GM03348 (cell line): ENCODE measurements around the gene MAD2L2.

Experiments
- DNase-seq: peaks from one replicate; pipeline ENCODE4 v3.0.0; 2012; ENCODE audit warnings: low spot score

MAD2L2 gene

DNA sequence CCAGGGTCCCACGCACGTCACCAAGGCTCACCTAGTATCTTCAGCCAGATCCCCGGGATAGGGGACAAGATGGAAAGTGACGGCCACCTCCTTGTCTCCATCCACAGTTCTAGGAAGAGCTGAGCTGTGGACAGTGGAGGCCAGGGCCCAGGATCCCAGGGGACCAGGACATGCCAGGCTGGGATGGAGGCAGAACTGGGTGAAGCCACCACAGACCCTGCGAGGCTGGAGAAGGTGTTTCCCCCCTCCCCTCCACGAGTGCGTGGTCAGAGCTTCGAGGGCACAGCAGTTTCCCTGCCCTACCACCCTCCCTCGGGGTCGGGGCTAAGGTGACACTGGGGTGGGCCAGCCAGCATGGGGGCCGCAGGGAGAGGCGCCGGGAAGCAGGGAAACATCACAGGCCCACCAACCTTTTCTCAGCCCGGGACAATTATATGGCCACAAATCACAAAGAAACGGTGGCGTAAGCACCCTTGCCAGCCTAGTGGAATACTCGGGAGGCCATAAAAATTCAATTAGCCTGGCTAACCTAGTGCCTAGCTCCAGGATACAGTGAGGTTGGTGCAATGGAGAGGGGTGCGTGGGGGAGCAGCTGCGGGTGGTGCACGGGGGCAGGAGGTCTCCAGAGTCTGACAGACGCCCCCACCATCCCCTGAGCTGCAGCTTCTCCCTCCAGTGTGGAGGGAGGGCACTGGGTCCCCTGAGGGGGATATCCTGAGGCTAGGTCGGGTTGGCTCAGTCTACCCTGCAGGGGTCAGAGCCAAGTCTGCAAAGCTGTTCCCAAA, 23.9 kb upstream of the MAD2L2 start:
- DNase-seq: no peak

- no peak for DNase-seq
These were observed 23.2 kb upstream of the MAD2L2 start for GRCh38 chr1:11704194-11704529.

DNA sequence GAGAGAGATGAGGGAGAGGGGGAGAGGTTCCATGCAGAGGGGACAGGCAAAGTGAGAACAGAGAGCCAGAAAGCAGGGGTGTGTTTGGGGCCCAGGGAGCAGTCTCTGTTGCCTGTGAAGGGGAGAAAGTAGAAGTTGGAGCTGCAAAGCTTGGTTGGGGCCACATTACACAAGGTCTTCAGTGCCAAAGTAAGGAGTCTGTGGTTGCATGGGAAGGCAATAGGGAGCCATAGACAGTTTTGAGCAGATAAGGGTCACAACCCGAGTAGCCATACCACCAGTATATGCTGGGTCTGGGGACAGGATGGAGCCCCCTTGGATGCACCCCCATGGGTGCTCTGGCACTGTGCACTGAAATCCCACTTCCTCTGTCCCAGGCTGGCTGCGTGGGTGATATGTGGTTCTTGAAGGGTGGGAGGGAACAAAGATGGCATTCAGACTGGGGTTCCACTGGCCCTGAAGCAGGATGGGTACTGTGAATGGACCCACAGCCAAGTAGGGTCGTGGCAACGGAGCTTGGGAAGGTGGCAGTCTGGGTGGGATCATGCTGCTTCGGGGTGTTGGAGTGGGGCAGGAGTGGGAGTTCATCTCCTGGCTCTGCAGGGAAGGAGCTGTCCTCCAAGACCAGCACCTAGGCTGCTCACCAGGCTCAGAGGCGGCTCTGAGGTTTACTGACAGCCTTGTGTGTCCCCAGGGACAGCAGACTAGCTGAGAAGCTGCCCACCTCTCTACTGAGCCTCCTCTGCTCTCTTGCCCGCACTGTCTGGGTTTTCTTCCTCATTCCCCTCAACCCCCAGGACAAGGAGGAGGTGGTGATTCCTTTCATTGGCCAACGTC, 22.6 kb upstream of the MAD2L2 start:
- DNase-seq: no peak

- no peak for DNase-seq
These were observed 21.2 kb upstream of the MAD2L2 start for GRCh38 chr1:11701981-11702803.

DNA sequence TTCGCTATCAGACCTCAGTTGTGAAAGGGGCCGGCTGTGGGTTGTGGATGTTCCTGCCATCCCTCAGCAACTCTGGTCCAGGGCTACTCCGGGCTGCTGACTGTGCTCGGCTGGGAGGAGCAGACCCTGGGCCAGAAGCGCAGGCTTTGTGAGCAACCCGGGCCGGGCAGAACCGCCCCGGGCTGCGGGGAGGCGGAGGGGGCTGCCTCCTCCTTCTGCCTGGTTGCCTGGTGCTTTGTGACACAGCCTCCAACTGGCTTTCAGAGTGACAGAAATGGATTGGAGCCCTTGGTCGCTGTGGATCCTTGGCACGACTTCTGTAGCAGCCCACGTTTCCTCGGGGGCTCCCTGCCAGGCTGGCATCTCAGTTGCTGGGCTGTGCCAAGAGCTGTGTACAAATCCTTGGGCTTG, 20.6 kb upstream of the MAD2L2 start:
- peak; percentile 51 for DNase-seq

- DNase-seq: no peak
These were observed 19.9 kb upstream of the MAD2L2 start for GRCh38 chr1:11700601-11701467.

- DNase-seq: no peak
These were observed 16.9 kb upstream of the MAD2L2 start for GRCh38 chr1:11697893-11698210.

DNA sequence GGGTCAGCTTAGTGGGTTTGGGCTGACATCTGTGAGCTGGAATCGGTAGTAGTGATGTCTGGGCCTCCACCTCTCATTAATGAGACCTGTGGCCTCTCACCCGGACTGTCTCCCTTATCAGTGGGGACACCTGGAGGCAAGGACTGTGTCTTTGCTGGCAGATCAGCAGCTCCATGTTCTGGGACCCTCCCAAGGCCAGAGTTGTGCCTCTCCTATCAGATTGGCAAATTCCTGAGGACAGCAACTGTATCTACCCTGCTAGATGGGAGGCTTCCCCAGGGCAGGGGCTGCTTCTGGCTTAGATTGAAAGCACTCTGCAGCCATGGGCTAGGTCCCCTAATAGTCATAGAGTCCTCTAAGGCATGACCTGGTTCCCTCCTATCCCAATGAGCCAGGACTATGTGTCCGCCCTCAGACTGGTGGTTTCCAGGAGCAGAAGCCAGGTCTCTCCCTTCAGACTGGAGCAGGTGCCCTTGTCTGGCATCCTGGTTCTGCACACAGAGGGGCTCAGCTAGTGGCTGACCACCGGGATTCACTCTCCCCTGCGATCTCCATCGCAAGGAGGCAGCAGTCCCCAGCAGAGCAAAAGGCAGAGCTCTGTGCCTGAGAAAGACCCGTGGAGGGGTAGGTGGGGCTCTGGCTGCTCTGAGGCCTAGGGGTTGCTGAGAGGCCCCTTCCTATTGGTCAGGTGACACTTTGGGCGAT, 16.4 kb upstream of the MAD2L2 start:
- DNase-seq: no peak

DNA sequence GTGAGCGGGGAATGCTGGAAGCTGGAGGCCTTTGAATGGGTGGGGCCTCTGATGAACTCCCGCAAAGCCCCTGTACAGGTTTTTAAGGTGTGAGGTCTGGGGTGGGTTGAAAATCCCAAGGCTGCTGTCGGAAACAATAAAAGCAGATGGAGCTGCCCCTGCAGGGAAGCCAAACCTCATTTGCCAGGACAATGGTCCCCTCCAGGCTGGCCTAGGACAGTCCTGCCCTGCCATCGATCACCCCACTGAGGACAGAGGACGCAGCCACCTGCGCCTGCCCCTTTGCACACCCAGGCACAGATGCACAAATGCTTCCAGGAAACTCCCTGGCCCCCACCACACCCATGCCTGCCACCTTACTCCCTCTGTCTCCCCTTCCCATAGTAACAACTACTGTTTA, 14.9 kb upstream of the MAD2L2 start:
- DNase-seq: no peak

DNA sequence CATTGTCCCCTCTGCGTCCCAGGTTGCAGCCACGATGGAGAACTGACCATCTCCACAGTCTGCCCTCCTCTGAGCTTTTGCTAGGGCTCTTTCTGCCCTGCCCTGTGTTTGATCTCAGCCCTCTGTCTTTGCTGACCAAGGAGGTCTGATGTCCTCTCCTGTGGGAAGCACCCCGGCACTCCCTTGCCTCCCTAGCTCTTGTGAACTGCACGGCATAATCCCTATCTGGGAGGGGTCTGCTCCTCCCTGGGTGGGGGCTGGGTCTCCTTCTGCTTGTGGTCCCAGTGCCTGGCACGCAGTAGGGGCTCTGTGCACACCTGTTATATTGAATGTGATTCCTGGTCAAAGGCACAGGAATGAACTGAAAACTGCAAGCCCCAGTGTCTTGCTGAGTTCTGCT, 13.0 kb upstream of the MAD2L2 start:
- DNase-seq: no peak

DNA sequence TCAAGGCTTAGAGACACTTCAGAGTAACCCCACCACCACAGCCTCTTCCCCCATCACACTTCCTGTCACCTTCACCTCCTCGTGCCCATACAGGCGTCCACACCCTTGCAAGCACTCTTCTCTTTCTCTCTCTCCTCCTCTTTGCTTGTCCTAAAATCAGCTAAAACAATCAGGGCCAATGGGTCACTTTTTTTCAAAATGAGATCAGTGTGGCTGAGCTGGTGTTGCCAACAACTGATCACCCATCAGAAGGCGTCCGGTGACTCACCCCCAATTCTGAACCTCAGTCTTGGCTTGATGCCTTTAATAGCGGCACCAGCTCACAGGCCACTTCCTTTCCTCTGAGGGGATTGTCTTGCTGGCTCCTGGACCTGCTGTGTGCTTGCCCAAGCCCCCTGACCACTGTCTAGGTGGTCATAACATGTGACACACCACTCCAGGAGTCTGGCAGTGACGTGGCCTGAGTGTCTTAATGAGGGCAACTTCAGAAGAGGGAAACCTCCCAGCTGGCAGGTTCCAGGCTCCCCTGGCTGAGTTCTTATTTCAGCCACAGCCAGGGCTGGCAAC, 12.2 kb upstream of the MAD2L2 start:
- peak; percentile 92 for DNase-seq

GRCh38 chr1:11691928-11692711, 11.2 kb upstream of the MAD2L2 start:
- DNase-seq: no peak

- no peak for DNase-seq
These were observed 10.5 kb upstream of the MAD2L2 start, which contains the start of gene DRAXIN for GRCh38 chr1:11691302-11691914. TSS of gene DRAXIN (plus strand) at chr1:11691710. CDS start at chr1:11706259, 14,549 bp downstream.

GRCh38 chr1:11690397-11691301, 9.7 kb upstream of the MAD2L2 start:
- DNase-seq: no peak

DNA sequence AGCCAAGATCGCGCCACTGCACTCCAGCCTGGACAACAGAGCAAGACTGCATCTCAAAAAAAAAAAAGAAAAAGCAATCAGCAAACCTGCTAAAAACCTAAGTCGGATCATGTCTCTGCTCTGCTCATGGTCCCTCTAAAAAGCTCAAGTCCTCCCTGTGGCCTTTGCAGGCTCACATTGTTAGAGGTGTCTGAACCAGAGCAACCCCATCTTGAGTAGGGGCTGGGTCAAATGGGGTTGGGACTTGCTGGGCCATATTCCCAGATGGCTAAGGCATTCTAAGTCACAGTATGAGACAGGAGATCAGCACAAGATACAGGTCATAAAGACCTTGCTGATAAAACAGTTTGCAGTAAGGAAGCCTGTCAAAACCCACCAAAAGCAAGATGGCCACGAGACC, 7.6 kb upstream of the MAD2L2 start:
- DNase-seq: no peak

DNA sequence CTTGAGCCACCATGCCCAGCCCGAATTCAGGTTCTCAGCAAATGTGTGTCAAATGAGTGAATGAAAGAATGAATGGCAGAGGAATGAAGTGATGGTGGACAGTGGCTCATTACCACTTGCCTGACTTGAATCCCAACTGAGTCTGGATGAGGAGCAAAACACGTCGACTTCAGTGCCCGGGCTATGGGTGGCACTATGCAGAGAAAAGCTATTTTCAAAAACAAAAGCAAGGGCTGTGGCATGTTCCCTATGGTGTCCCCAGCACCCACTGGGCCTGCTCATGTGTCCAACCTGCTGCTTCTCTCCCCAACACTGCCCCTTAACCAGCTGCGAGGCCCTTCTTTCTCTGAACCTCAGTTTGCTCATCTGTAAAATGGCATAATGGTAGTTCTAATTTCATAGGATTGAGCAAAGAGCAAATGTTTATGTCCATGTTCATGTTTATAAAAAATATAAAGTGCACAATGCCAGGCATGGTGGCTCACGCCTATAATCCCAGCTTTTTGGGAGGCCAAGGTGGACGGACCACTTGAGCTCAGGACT, 4.3 kb upstream of the MAD2L2 start:
- no peak for DNase-seq

DNA sequence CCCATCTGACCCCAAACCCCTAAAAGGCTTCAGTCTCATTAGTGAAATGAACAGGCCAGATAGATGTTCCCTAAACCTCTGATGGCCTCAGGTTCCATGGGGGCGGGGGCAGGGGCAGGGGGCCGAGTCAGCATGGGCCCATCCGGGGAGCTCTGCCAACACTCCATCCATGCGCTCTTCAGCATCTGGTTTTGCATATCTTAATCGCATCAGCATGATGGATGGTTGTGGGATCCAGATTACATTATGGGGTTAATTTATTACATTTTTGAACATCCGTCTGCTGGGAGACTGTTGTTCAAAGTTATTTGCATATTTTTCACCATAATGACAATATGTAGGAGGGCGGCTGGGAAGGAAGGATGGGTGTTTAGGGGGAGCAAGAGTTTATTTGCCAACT, 3.1 kb upstream of the MAD2L2 start:
- no peak for DNase-seq

GRCh38 chr1:11682799-11683198, 1.9 kb upstream of the MAD2L2 start:
- no peak for DNase-seq
